OCI-LY7 (cell line): ENCODE results near the gene LBX2. TPM values are rescaled to one million over a fixed set of nuclear protein-coding genes. Genes with fewer than 3 reads are reported as not detected.
A peak's percentile ranks its signal among the peaks of the same experiment; 100 is the strongest.

ENCODE experiments used
- BruUV-seq: library from RNA; stranded (reverse); fragments of 400-500 nt; replicated peaks from 2 replicates; lab custom pipeline; 2021; lab: Mats Ljungman, UMichigan
- CTCF ChIA-PET: fragments of 300-600 bp; sonication (Branson Sonifier 250); formaldehyde crosslinking; loops from one replicate; lab custom pipeline; 2022; ENCODE audit warnings: antibody characterized with exemption; ENCODE audit not compliant: unreplicated experiment; lab: Charles Lee
- POLR2A ChIA-PET: fragments of 300-600 bp; sonication (Branson Sonifier 250); formaldehyde crosslinking; loops from one replicate; lab custom pipeline; 2022; ENCODE audit warnings: antibody characterized with exemption; lab: Charles Lee
- DNase-seq: peaks from one replicate; pipeline ENCODE4 v3.0.0-alpha.2; 2015; ENCODE audit warnings: low spot score
- H2AFZ ChIP-seq: fragments of 200-600 bp; sonication (generic), shearing (Covaris generic); 2 replicates; pipeline ENCODE4 v1.6.1; 2014; ENCODE audit warnings: mild to moderate bottlenecking, antibody characterized with exemption, low read length, moderate library complexity
- H3K27ac ChIP-seq: fragments of 200-600 bp; sonication (generic); 2 replicates; pipeline ENCODE4 v1.5.1; 2014; ENCODE audit warnings: mixed run types, low read depth, mild to moderate bottlenecking, moderate library complexity, low read length, inconsistent platforms; ENCODE audit not compliant: poor library complexity, severe bottlenecking
- H3K36me3 ChIP-seq: fragments of 200-600 bp; sonication (generic); 2 replicates; pipeline ENCODE4 v1.6.1; 2014; ENCODE audit warnings: mild to moderate bottlenecking, antibody characterized with exemption, low read length, moderate library complexity, mixed read lengths; ENCODE audit not compliant: insufficient read depth
- H3K4me1 ChIP-seq: fragments of 200-600 bp; sonication (generic); 2 replicates; pipeline ENCODE4 v1.5.1; 2014; ENCODE audit warnings: mild to moderate bottlenecking, low read length; ENCODE audit not compliant: insufficient read depth, poor library complexity, severe bottlenecking
- H3K4me2 ChIP-seq: fragments of 200-600 bp; sonication (generic); 2 replicates; pipeline ENCODE4 v1.6.1; 2014; ENCODE audit warnings: mild to moderate bottlenecking, low read length
- H3K4me3 ChIP-seq: fragments of 200-600 bp; sonication (generic); 2 replicates; pipeline ENCODE4 v1.5.1; 2014; ENCODE audit warnings: mild to moderate bottlenecking, low read depth, low read length; ENCODE audit not compliant: poor library complexity, severe bottlenecking
- H3K79me2 ChIP-seq: fragments of 200-600 bp; sonication (generic); 2 replicates; pipeline ENCODE4 v1.6.1; 2016; ENCODE audit warnings: low read depth, mild to moderate bottlenecking, low read length, moderate library complexity, mixed read lengths; ENCODE audit not compliant: insufficient read depth
- H3K9me2 ChIP-seq: fragments of 200-600 bp; sonication (generic); 2 replicates; pipeline ENCODE4 v1.6.1; 2016; ENCODE audit warnings: mild to moderate bottlenecking, low read length, mixed read lengths; ENCODE audit not compliant: insufficient read depth
- H3K9me3 ChIP-seq: fragments of 200-600 bp; sonication (generic); 2 replicates; pipeline ENCODE4 v1.6.1; 2014; ENCODE audit warnings: mild to moderate bottlenecking, mixed run types, low read length, mixed read lengths
- H4K20me1 ChIP-seq: fragments of 200-600 bp; sonication (generic); 2 replicates; pipeline ENCODE4 v1.6.1; 2014; ENCODE audit warnings: mild to moderate bottlenecking, antibody characterized with exemption, low read length, moderate library complexity, mixed read lengths; ENCODE audit not compliant: insufficient read depth
- CTCF ChIP-seq: fragments of 200-600 bp; sonication (generic); conservative IDR thresholded peaks from 2 replicates; pipeline ENCODE4 v1.5.1; 2014; ENCODE audit warnings: mild to moderate bottlenecking, antibody characterized with exemption, low read length, moderate library complexity, mixed read lengths
- EZH2phosphoT487 ChIP-seq: fragments of 200-600 bp; sonication (generic); IDR thresholded peaks from 2 replicates; pipeline ENCODE4 v1.6.1; 2018; ENCODE audit warnings: low read depth, borderline replicate concordance, mild to moderate bottlenecking, mixed run types, antibody characterized with exemption, low read length, moderate library complexity, mixed read lengths
- intact Hi-C: fragments of 100-400 bp; cut with micrococcal nuclease; formaldehyde crosslinking; loops from one replicate; pipeline ENCODE4 v1.10.0; 2022; ENCODE audit not compliant: unreplicated experiment
- total RNA-seq, 2 experiments: library from RNA; depleted of rRNA in 1 of 2; stranded (reverse); fragments of >200 nt in 1 of 2; shearing (Covaris generic) in 1 of 2; gene quantifications; 2 replicates each; pipeline ENCODE4 v1.2.3, GENCODE V29; 2014 to 2022

Gene LBX2
- total RNA-seq, 2 experiments from 2014 or later: not detected

DNA sequence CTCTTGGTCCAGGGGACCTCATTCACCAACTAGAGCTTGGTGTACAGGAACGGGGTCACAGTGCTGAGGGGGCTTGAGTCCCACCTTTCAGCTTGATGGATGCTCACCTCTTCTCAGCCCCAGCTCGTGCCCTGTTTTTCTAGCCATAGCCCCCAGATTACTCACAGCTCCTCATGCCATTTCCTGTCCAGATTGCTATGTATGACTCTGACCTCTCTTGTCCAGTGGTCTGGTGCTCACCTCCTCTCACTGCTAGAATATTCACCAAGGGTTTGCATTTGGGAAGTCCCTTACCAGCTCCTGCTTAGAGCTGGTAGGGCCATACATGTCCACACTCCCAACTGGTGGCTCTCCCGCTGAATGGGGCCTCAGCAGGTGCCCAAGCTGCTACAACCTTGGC is 5.9 kb downstream of the LBX2 start:
- Histone ChIP-seq H3K4me1 (peaks cover 1% of the 10 kb centered on the region), H3K4me2 (no peak overlapping the region), H3K4me3 (no peak overlapping the region), H3K79me2 (no peaks in the 10 kb centered on the region), H3K9me2 (no peaks in the 10 kb centered on the region), H3K36me3 (peaks cover 44% of the 10 kb centered on the region), H3K27ac (no peak overlapping the region), H4K20me1 (no peaks in the 10 kb centered on the region), H3K9me3 (no peaks in the 10 kb centered on the region), H2AFZ (no peak overlapping the region)
- ChIA-PET CTCF (no interaction called here), POLR2A (interaction anchor here (0.9 kb wide), 1 partner anchor 26 kb away, joined by 3 read pairs; no protein-coding TSS in a partner anchor)
- DNase-seq: no peak
- TSS peak; percentile 49 for BruUV-seq
- TF ChIP-seq EZH2phosphoT487 (no peak), CTCF (no peak)
- intact Hi-C loops: no loop called here

- Histone ChIP-seq H3K4me3 (no peak overlapping the region), H3K9me2 (no peaks in the 10 kb centered on the region), H3K4me2 (no peak overlapping the region), H2AFZ (no peak overlapping the region), H3K4me1 (no peaks in the 10 kb centered on the region), H3K9me3 (no peaks in the 10 kb centered on the region), H3K36me3 (peaks cover 44% of the 10 kb centered on the region), H3K79me2 (no peaks in the 10 kb centered on the region), H3K27ac (no peak overlapping the region), H4K20me1 (no peaks in the 10 kb centered on the region)
- intact Hi-C loops: no loop called here
- ChIA-PET POLR2A (interaction anchor here (0.6 kb wide), 1 partner anchor 8 kb away, joined by 4 read pairs; no protein-coding TSS in a partner anchor), CTCF (no interaction called here)
- DNase-seq: no peak
- BruUV-seq: no TSS peak
- TF ChIP-seq EZH2phosphoT487: no peak
- no peak for TF ChIP-seq CTCF
Observed at GRCh38 chr2:74491648-74492544, 7.5 kb downstream of the LBX2 start.

- POLR2A ChIA-PET: interaction anchor here (0.6 to 0.9 kb wide), 2 partner anchors 17 kb away, joined by 3 to 4 read pairs; partner anchors contain the start of gene PCGF1
- Histone ChIP-seq H3K79me2 (no peaks in the 10 kb centered on the region), H3K9me2 (no peaks in the 10 kb centered on the region), H2AFZ (no peak overlapping the region), H3K27ac (no peak overlapping the region), H3K9me3 (no peaks in the 10 kb centered on the region), H3K36me3 (peaks cover 60% of the 10 kb centered on the region), H3K4me2 (no peak overlapping the region), H3K4me3 (no peak overlapping the region), H3K4me1 (no peaks in the 10 kb centered on the region), H4K20me1 (no peaks in the 10 kb centered on the region)
- intact Hi-C loops: no loop called here
- no TSS peak for BruUV-seq
- TF ChIP-seq CTCF (no peak), EZH2phosphoT487 (no peak)
- CTCF ChIA-PET: interaction anchor here (0.6 kb wide), 1 partner anchor 361 kb away, joined by 3 read pairs; no protein-coding TSS in a partner anchor
- DNase-seq: no peak
Observed at GRCh38 chr2:74489906-74490305, 9.5 kb downstream of the LBX2 start.
